ENCODE results near the gene COL4A2. TPM values are rescaled to one million over a fixed set of nuclear protein-coding genes. Genes with fewer than 3 reads are reported as not detected.

Gene COL4A2
- total and polyA plus RNA-seq, 2 experiments from 2014 or later, result 146 to 455 TPM

DNA sequence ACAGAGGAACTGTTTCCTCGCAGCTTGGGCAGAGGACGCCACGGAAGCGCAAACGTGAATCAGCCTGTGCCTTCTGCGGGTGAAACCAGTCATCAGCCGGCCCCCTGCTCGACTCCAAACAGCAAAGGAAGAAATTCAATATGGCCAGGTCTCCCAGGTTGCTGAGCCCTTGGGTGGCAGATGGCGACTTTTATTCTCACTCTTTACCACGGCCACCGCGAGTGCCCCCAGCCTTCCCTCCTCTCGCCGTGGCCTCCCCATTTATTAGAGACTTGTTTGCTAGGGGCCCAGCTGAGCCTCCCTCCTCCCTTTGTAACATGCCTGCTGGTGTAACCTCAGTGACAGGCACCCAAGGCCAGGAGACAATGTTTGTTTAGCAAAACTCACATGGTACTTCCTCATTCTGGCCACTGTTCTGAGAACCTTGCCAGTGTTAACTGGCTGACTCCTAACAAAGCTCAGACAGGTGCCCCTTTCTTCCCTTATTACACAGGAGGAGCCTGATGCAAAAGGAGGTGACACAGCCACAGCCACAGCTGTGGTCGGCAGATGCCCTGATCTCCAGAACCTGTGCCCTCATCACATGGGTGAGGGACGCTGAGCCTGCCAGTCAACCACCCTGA is 248.6 kb downstream of the COL4A2 start:
- no peak overlapping the region for H3K4me3 ChIP-seq
- no peak overlapping the region for H3K4me2 ChIP-seq (ENCODE audit: unreplicated experiment)
- H3K27ac ChIP-seq, result no peak overlapping the region
- H3K9me3 ChIP-seq (ENCODE audit: low read depth), result no peaks in the 10 kb centered on the region
- no peak for TF ChIP-seq EZH2 (IDR thresholded peaks at IDR 0.05; ENCODE audit: insufficient read depth, poor library complexity, severe bottlenecking)
- no peak for TF ChIP-seq EZH2phosphoT487 (IDR thresholded peaks at IDR 0.05; ENCODE audit: insufficient read depth, low read depth)
- no peaks in the 10 kb centered on the region; the same call in 1 of the 2 replicates for H3K4me1 ChIP-seq (ENCODE audit: insufficient read depth)
- no peaks in the 10 kb centered on the region for H4K20me1 ChIP-seq (ENCODE audit: insufficient read depth)
- H3K79me2 ChIP-seq (ENCODE audit: insufficient read depth), result no peaks in the 10 kb centered on the region
- 0 out of 2 replicates have a peak, but pooled peaks cover 11% of the 10 kb centered on the region for H3F3A ChIP-seq (ENCODE audit: insufficient read depth)
- H3K9ac ChIP-seq, result no peak overlapping the region
- H3K36me3 ChIP-seq (ENCODE audit: low read depth), result no peaks in the 10 kb centered on the region
- in situ Hi-C loops (cut with MboI), result no loop called here
- H3K27me3 ChIP-seq (replicated peaks; ENCODE audit: insufficient read depth), result no peaks in the 10 kb centered on the region
- H2AFZ ChIP-seq, result no peak overlapping the region
- 95% methylated on average over 13 to 16 of the region's 16 CpGs for WGBS, 2 experiments (ENCODE audit: low coverage in 1 of 2, low lambda C conversion rate in 2 of 2, missing lambda C conversion rate in 2 of 2)
- DNase-seq, result no peak
- no peaks in the 10 kb centered on the region for H3K9me2 ChIP-seq (ENCODE audit: insufficient read depth)

- Histone ChIP-seq H3K9ac (no peak overlapping the region), H3K4me2 (ENCODE audit: unreplicated experiment) (no peak overlapping the region), H2AFZ (no peak overlapping the region), H3K36me3 (ENCODE audit: low read depth) (no peaks in the 10 kb centered on the region), H3K79me2 (ENCODE audit: insufficient read depth) (no peaks in the 10 kb centered on the region), H4K20me1 (ENCODE audit: insufficient read depth) (no peaks in the 10 kb centered on the region), H3K9me2 (ENCODE audit: insufficient read depth) (no peaks in the 10 kb centered on the region), H3K4me3 (no peak overlapping the region), H3K27me3 (replicated peaks; ENCODE audit: insufficient read depth) (no peaks in the 10 kb centered on the region), H3K27ac (no peak overlapping the region), H3K9me3 (ENCODE audit: low read depth) (no peaks in the 10 kb centered on the region), H3F3A (ENCODE audit: insufficient read depth) (0 out of 2 replicates have a peak, but pooled peaks cover 14% of the 10 kb centered on the region), H3K4me1 (ENCODE audit: insufficient read depth) (no peaks in the 10 kb centered on the region; the same call in 1 of the 2 replicates)
- WGBS, 2 experiments (ENCODE audit: low coverage in 1 of 2, low lambda C conversion rate in 2 of 2, missing lambda C conversion rate in 2 of 2), result 84 to 100% methylated on average over 1 of the region's 1 CpG
- in situ Hi-C loops (cut with MboI), result no loop called here
- TF ChIP-seq EZH2phosphoT487 (IDR thresholded peaks at IDR 0.05; ENCODE audit: insufficient read depth, low read depth), result no peak
- no peak for TF ChIP-seq EZH2 (IDR thresholded peaks at IDR 0.05; ENCODE audit: insufficient read depth, poor library complexity, severe bottlenecking)
- DNase-seq, result no peak
These were observed 249.1 kb downstream of the COL4A2 start for GRCh38 chr13:110556224-110556606.

DNA sequence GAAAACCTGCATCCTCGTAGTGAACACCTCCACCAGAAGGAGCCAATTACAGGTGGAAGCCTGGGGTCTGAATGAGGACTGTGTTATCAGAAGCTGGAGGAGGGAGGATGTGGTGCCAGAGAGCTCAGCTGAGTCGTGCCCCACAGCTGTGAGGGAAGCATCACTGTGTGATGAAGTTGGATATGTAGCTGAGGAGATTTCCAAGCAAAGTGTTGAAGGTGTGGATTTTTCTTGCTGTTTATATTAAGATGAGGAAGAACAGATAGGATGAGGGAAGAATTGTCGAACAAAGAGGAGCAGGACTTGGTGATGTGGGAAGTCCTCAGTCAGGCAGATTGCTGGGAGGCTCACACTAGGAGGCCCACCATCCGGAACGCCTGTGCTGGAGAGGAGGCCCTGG is 250.0 kb downstream of the COL4A2 start:
- no peaks in the 10 kb centered on the region for H3K27me3 ChIP-seq (replicated peaks; ENCODE audit: insufficient read depth)
- WGBS, 2 experiments (ENCODE audit: low coverage in 1 of 2, low lambda C conversion rate in 2 of 2, missing lambda C conversion rate in 2 of 2), result 88 to 92% methylated on average over 5 of the region's 5 CpGs
- no peak overlapping the region for H3K4me2 ChIP-seq (ENCODE audit: unreplicated experiment)
- H3K9me3 ChIP-seq (ENCODE audit: low read depth), result no peaks in the 10 kb centered on the region
- H3K4me3 ChIP-seq, result no peak overlapping the region
- no peaks in the 10 kb centered on the region for H3K9me2 ChIP-seq (ENCODE audit: insufficient read depth)
- TF ChIP-seq EZH2 (IDR thresholded peaks at IDR 0.05; ENCODE audit: insufficient read depth, poor library complexity, severe bottlenecking) (no peak), EZH2phosphoT487 (IDR thresholded peaks at IDR 0.05; ENCODE audit: insufficient read depth, low read depth) (no peak)
- H3K27ac ChIP-seq, result no peak overlapping the region
- in situ Hi-C loops (cut with MboI), result no loop called here
- H3K4me1 ChIP-seq (ENCODE audit: insufficient read depth), result no peaks in the 10 kb centered on the region; the same call in 1 of the 2 replicates
- H3K79me2 ChIP-seq (ENCODE audit: insufficient read depth), result no peaks in the 10 kb centered on the region
- H2AFZ ChIP-seq, result no peak overlapping the region
- H3F3A ChIP-seq (ENCODE audit: insufficient read depth), result peaks cover 16% of the 10 kb centered on the region; the same call in 1 of the 2 replicates
- no peaks in the 10 kb centered on the region for H3K36me3 ChIP-seq (ENCODE audit: low read depth)
- no peaks in the 10 kb centered on the region for H4K20me1 ChIP-seq (ENCODE audit: insufficient read depth)
- no peak overlapping the region for H3K9ac ChIP-seq
- no peak for DNase-seq

DNA sequence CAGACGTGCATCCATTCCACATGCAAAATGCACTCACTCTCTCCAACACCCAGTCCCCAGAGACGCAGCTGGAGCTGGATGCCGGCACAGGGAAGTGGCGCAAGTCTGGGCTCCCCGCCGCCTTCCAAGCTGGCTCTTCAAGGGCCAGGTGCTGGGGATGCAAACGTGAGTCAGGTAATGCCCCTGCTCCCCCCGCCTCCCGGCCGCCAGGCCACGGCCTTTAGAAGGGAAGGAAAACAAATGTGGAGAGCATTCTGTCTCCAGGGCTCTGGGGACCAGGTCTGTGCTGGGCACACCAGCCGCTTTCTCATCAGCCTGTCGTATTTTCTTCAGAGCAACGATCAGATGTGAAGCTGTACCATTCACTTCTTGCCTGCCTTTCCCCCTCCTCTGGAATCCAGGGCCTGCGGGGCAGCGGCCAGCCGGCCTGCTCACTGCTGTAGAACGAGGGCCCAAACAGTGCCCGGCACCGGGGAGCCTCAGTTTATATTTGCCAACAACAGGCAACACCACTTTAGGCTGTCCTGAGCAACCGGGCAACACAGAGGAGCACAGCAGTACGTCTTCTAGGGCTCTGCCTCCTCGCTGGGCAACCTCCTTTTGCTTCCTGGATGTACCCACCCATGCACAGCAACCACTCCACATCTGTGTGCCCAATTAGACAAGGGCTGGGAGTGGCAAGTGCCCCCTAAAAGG is 250.7 kb downstream of the COL4A2 start:
- no peak overlapping the region for H3K9ac ChIP-seq
- H3K27ac ChIP-seq, result no peak overlapping the region
- no peak overlapping the region for H3K4me2 ChIP-seq (ENCODE audit: unreplicated experiment)
- H3K36me3 ChIP-seq (ENCODE audit: low read depth), result no peaks in the 10 kb centered on the region
- no peaks in the 10 kb centered on the region for H3K27me3 ChIP-seq (replicated peaks; ENCODE audit: insufficient read depth)
- no peaks in the 10 kb centered on the region; the same call in 1 of the 2 replicates for H3K4me1 ChIP-seq (ENCODE audit: insufficient read depth)
- DNase-seq, result no peak
- H3K79me2 ChIP-seq (ENCODE audit: insufficient read depth), result no peaks in the 10 kb centered on the region
- in situ Hi-C loops (cut with MboI), result no loop called here
- H3K9me3 ChIP-seq (ENCODE audit: low read depth), result no peaks in the 10 kb centered on the region
- TF ChIP-seq EZH2 (IDR thresholded peaks at IDR 0.05; ENCODE audit: insufficient read depth, poor library complexity, severe bottlenecking) (no peak), EZH2phosphoT487 (IDR thresholded peaks at IDR 0.05; ENCODE audit: insufficient read depth, low read depth) (no peak)
- no peak overlapping the region for H3K4me3 ChIP-seq
- H3F3A ChIP-seq (ENCODE audit: insufficient read depth), result peaks cover 23% of the 10 kb centered on the region
- H4K20me1 ChIP-seq (ENCODE audit: insufficient read depth), result no peaks in the 10 kb centered on the region
- no peaks in the 10 kb centered on the region for H3K9me2 ChIP-seq (ENCODE audit: insufficient read depth)
- H2AFZ ChIP-seq, result no peak overlapping the region
- WGBS, 2 experiments (ENCODE audit: low coverage in 1 of 2, low lambda C conversion rate in 2 of 2, missing lambda C conversion rate in 2 of 2), result 94 to 96% methylated on average over 23 of the region's 23 CpGs
